Gastroesophageal sphincter (tissue), 4 donors: Measurements from ENCODE around the gene CEBPB. TPM values are rescaled to one million over a fixed set of nuclear protein-coding genes. Genes with fewer than 3 reads are reported as not detected.
"Not testable (repeated sequence)": the region's sequence is repeated elsewhere in the genome, so short reads cannot be mapped to it uniquely, and the experiment has no call there.

ENCODE experiments used
- ATAC-seq: fragments of 150-250 bp; one replicate; pipeline ENCODE4 v1.9.1; 2016; ENCODE audit warnings: mild to moderate bottlenecking, moderate library complexity
- H3K27ac ChIP-seq, 4 donors: fragments of 200-600 bp; sonication (generic) in 3 of 4; 1 replicate in 3 of 4; 2 replicates in 1 of 4; pipeline ENCODE4 v1.5.1; 2016 to 2019
- H3K27me3 ChIP-seq: fragments of 200-600 bp; sonication (generic); one replicate; pipeline ENCODE4 v1.5.1; 2019
- H3K36me3 ChIP-seq, 2 donors: fragments of 200-600 bp; sonication (generic); one replicate each; pipeline ENCODE4 v1.5.1; 2019; ENCODE audit warnings: control low read depth in 1 of 2
- H3K4me1 ChIP-seq, 3 donors: fragments of 200-600 bp; sonication (generic); 1 replicate in 2 of 3; 2 replicates in 1 of 3; pipeline ENCODE4 v1.5.1; 2016 to 2019; ENCODE audit warnings: control low read depth in 2 of 3
- H3K4me3 ChIP-seq, 2 donors: fragments of 200-600 bp; sonication (generic); one replicate each; pipeline ENCODE4 v1.5.1; 2019; ENCODE audit warnings: mild to moderate bottlenecking in 1 of 2, moderate library complexity in 1 of 2
- H3K9me3 ChIP-seq, 3 donors: fragments of 200-600 bp; sonication (generic); one replicate each; pipeline ENCODE4 v1.5.1; 2017 to 2019; ENCODE audit warnings: control low read depth in 2 of 3
- EP300 ChIP-seq: sonication (generic); formaldehyde crosslinking; IDR thresholded peaks from one replicate; pipeline ENCODE4 v1.6.1; 2017; ENCODE audit warnings: antibody characterized with exemption, mild to moderate bottlenecking
- POLR2A ChIP-seq, 2 donors: fragments of 450-650 bp; IDR thresholded peaks; one replicate each; pipeline ENCODE4 v1.6.1; 2017; ENCODE audit warnings: antibody characterized with exemption in 2 of 2, mild to moderate bottlenecking in 2 of 2, moderate library complexity in 1 of 2
- POLR2AphosphoS5 ChIP-seq: sonication (generic); formaldehyde crosslinking; IDR thresholded peaks from one replicate; pipeline ENCODE4 v1.6.1; 2017; ENCODE audit warnings: antibody characterized with exemption
- WGBS, 2 donors: methylation state at CpG; one replicate each; pipeline ENCODE4 v1.1.5; 2018; ENCODE audit warnings: low coverage in 1 of 2; 5-methylcytosine and 5-hydroxymethylcytosine counted together
- total RNA-seq, 4 donors: library from RNA; depleted of rRNA; stranded (reverse); fragments of >200 nt; gene quantifications; one replicate each; pipeline ENCODE4 v1.1.0, GENCODE V29; 2016
- TF ChIP-seq, protein P1 (sequence below), 4 experiments: fragments of 200-600 bp in 2 of 4; fragments of 450-650 bp in 2 of 4; sonication (generic) in 1 of 4; IDR thresholded peaks; one replicate each; pipeline ENCODE4 v1.5.1; 2017 to 2019; ENCODE audit warnings: antibody characterized with exemption in 4 of 4, mild to moderate bottlenecking in 2 of 4, moderate library complexity in 2 of 4

The CEBPB gene
- total RNA-seq, 4 donors from 2014 or later = 85.2 to 125 (median 108) TPM

DNA sequence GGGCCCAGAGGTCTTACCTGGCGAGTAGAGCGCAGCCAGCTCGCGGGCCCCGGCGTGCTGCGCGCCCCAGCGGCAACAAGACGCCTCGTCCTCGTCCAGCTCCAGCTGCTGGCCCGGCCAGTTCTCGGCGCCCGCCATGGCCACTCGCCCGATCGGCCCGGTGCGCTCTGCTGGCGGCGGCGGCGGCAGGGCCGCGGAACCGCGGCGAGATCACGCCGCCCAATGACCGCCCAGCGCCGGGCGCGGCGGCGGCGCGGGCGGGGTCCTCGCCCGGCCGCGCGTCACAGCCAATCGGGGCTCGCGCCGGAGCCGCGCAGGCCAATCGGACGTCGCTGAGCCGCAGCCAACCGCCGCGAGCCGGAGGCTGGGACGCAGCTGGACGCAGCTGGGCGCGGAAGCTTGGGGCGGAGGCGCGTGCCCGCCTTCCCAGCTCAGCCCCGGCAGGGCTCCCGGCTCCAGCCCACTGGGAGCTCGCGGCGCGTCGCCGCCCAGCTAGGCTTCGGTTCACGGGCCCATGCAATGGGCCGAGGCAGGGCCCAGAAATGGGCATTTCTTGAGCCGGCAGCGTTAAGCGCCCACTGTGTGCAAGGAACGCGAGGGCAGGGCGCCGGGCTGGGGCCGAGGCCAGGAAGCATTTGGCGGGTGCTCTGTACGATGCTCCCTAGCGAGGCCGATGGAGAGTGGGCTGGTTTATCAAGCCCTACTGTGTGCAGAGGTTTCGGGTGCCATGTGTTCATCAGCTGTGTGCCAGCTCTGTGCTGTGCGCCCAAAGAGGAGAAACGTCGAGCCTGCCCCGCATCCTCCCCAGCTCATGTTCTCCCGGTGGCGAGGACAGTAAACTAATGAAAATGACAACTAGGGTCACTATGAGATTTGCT lies 36.9 kb upstream of the CEBPB start, which contains the start of gene PEDS1:
Gene PEDS1 (minus strand): TSS at position 224 of the 878 bp plus-strand sequence. CDS start 86 bp downstream, at position 138.
- Histone ChIP-seq H3K9me3 (no peaks in the 10 kb centered on the region), H3K27me3 (no peaks in the 10 kb centered on the region), H3K27ac (peak within 1 kb of the TSS; percentile 89 to 96 (median 92)), H3K4me3 (peak within 1 kb of the TSS; percentile 93 to 98), H3K4me1 (peaks cover 5 to 54% (median 35%) of the 10 kb centered on the region in 3 donors), H3K36me3 (no peaks in the 10 kb centered on the region)
- TF ChIP-seq POLR2A (IDR thresholded peaks at IDR 0.05) (peak; percentile 91 to 98), POLR2AphosphoS5 (peak; percentile 63), EP300 (no peak)
- TF ChIP-seq, protein P1, sequence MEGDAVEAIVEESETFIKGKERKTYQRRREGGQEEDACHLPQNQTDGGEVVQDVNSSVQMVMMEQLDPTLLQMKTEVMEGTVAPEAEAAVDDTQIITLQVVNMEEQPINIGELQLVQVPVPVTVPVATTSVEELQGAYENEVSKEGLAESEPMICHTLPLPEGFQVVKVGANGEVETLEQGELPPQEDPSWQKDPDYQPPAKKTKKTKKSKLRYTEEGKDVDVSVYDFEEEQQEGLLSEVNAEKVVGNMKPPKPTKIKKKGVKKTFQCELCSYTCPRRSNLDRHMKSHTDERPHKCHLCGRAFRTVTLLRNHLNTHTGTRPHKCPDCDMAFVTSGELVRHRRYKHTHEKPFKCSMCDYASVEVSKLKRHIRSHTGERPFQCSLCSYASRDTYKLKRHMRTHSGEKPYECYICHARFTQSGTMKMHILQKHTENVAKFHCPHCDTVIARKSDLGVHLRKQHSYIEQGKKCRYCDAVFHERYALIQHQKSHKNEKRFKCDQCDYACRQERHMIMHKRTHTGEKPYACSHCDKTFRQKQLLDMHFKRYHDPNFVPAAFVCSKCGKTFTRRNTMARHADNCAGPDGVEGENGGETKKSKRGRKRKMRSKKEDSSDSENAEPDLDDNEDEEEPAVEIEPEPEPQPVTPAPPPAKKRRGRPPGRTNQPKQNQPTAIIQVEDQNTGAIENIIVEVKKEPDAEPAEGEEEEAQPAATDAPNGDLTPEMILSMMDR (IDR thresholded peaks at IDR 0.05) = peak in 2 of 4 experiments; percentile 8 to 24
- 29 to 42% methylated on average over 2 to 5 of the region's 99 CpGs for WGBS, 2 donors
- peak; percentile 99 for ATAC-seq

DNA sequence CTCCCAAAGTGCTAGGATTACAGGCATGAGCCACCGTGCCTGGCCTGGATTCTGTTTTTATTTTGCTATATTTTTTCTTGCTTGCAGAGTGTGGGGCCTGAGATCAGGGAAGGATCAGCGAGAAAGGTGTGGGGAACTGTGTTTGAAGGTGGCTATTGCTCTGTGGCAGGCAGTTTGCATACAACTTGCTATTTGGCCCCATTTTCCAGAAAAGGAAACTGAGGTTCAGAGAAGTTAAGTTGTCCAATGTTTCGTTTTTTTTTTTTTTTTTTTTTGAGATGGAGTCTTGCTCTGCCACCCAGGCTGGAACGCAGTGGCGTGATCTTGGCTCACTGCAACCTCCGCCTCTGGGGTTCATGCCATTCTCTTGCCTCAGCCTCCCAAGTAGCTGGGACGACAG lies 29.1 kb upstream of the CEBPB start:
- WGBS, 2 donors = 86 to 100% methylated on average over 2 to 6 of the region's 7 CpGs
- not testable (repeated sequence) for H3K36me3 ChIP-seq, H3K4me3 ChIP-seq, H3K9me3 ChIP-seq, ATAC-seq, H3K27me3 ChIP-seq, H3K27ac ChIP-seq
- peaks cover 3 to 17% (median 3%) of the 10 kb centered on the region in 3 donors for H3K4me1 ChIP-seq

DNA sequence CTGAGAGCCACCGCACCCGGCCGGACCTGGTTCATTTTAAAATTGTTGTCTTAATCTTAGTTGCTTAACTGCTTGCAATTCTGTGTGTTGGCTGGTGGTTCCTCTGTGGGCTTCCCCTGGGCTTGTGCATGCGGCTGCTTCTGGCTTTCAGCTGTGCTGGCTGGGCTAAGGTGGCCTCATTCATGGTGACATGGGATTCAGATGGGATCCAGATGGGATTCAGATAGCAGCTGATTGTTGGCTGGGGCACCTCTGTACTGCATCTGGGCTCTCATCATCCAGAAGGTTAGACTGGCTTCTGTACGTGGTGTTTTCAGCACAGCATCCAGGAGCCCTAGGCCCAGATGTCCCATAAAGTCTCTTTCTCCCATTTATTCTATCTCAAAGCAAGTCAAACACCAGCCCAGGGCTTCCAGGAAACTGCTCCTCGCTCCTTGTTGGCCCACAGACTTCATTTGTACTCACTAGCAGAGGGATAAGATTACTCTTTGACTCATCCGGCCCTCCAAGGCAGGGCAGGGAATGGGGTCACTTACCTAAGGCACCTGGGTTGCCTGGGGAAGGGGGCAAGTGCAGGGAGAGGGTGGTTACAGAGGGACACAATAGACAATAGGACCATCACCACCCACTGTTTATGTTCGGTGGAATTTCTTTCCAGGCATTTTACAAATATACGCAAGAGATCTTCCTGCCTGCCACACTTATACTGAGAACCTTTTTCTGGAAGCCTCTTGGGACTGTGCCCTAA lies 26.9 kb upstream of the CEBPB start:
- ATAC-seq = peak; percentile 51
- Histone ChIP-seq H3K36me3 (no peaks in the 10 kb centered on the region), H3K4me3 (no peak overlapping the region), H3K4me1 (peaks cover 3 to 28% (median 8%) of the 10 kb centered on the region in 3 donors), H3K27ac (peak overlapping the region in 3 of 4 donors; percentile 67 to 73 (median 71)), H3K27me3 (no peaks in the 10 kb centered on the region), H3K9me3 (no peaks in the 10 kb centered on the region)
- 33 to 50% methylated on average over 3 to 4 of the region's 9 CpGs for WGBS, 2 donors
- TF ChIP-seq, protein P1 (IDR thresholded peaks at IDR 0.05) = no peak
- TF ChIP-seq EP300 (no peak), POLR2AphosphoS5 (peak; percentile 60), POLR2A (IDR thresholded peaks at IDR 0.05) (no peak)

DNA sequence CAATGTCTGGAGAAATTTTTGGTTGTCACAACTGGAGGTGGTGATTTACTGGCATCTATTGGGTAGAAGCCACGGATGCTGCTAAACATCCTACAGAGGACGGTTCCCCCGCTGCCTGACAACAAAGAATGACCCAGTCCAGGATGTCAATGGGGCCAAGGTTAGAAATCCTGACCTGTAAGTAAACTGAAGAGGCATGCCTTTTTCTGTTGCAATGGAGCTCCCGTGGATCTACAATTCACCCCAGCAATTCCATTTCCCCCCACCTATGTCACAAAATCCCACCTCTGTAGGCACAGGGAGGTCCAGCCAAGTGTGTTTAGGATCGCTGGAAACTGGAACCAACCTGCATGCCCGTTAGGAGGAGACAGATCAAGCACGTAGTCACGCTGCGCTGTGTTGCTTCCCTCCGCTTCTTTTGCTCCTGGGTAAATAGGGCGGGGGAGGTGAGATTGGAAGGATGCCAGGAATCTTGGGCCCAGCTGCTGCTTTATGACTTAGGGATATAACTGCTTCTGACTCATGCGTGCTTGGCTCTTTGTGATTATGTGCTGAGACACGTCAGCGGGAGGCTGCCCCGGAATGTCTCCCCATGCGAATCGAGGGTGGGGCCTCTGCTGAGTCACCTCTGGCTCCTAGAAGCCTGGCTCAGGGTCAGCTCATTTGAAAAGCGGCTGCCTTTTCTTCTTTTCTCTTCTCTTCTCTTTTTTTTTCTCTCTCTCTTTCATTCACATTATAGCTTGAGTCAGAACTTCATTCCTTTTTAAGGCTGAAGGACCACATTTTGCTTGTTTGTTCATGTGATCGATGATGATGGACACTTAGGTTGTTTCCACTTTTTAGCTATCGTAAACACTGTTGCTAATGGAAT lies 24.7 kb upstream of the CEBPB start:
- Histone ChIP-seq H3K4me3 (peak overlapping the region in 1 of 2 donors; percentile 25), H3K4me1 (peaks cover 3 to 36% (median 8%) of the 10 kb centered on the region in 3 donors), H3K9me3 (no peaks in the 10 kb centered on the region), H3K36me3 (no peaks in the 10 kb centered on the region), H3K27ac (peak overlapping the region; percentile 82 to 94 (median 87)), H3K27me3 (no peaks in the 10 kb centered on the region)
- 2% methylated on average over 16 to 17 of the region's 20 CpGs for WGBS, 2 donors
- ATAC-seq = peak; percentile 99
- TF ChIP-seq, protein P1 (IDR thresholded peaks at IDR 0.05) = peak in 2 of 4 experiments; percentile 10 to 33
- no peak for TF ChIP-seq POLR2A (IDR thresholded peaks at IDR 0.05)
- no peak for TF ChIP-seq EP300
- TF ChIP-seq POLR2AphosphoS5 = peak; percentile 97
